ENCODE data around the gene SLCO3A1.
A peak's percentile ranks its signal among the peaks of the same experiment; 100 is the strongest.

Gene SLCO3A1

DNA sequence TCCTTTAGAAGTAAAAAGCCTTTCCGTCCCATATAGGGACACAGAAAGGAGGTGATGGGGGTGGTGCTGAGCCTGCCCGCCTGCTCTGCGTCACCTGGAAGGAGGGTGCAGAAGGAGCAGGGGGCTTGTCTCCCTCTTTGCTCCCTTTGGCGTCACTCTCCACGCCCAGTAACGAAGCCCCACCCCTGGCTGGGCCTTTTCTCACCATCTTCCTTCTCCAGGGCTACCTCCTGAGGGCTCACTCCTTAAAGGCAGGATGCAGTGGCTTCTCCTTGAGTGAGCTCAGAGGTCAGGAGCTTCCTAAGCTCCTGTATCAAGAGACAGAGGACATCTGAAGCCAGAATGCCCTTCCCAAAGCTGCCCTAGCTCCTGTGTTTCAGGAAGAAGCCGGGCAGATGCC, 31.5 kb downstream of the SLCO3A1 start:
- no peak for DNase-seq

- DNase-seq = no peak
Measured at GRCh38 chr15:91885714-91886270, 32.3 kb downstream of the SLCO3A1 start.

DNA sequence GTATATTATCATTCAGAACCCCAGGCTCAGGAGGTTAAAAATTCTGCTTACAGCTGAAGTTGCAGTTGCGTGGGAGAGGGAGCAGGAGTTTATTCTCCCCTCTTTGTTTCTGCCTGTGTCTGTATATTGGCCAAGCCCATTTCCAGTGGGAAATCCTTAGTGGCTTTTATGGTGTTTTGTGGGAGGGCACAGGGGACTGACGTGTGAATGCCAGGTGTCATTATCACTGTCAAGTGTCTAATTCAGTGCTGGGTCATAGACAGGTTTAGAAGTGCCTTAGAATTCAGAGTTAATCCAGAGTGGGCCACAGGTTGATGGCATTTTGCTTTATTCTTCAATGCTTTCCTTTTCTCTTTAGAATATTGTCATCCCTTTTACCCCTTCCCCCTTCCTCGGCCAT, 33.4 kb downstream of the SLCO3A1 start:
- DNase-seq = no peak

DNA sequence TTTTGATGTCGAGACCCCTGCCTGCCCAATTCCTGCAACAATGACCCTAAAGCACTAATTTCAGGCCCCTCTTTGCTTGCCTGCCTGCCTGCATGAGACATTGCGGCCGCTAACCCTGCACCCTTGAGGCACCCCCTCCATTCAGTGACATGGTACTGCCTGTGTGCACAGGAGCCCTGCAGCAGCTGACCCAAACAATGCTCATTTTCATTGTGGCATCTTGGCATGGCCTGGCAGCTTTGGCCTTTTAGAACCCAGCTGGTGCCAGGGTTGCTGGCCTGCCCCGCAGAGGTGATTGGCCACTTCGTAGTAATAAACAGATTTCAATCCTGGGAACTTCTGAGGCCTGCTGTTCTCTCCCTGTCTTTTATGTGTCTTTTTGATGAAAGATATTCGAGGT, 33.8 kb downstream of the SLCO3A1 start:
- peak; percentile 91 for DNase-seq

DNA sequence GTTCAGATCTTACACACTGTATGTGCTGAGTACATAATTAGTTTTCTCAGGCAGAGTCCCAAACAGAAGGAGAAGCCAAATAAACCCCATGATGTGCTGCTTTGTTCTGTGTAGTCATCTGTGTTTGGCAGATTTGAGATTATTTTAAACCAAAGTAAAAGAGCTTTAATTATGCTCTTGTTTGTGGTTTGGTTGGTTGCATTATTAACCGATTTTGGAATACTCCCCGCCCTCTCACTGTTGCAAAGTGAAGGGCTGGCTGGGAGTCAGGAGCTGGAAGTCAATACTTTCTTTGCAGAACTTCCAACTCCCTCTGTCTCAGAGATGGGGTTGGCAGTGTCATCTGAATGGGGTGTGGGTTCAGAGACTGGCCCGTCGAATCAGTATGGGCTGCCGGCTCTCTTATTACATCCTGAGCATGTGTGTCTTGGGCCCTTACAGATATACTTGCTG, 34.4 kb downstream of the SLCO3A1 start:
- DNase-seq = peak; percentile 60

GRCh38 chr15:91889111-91889815, 35.8 kb downstream of the SLCO3A1 start:
- DNase-seq = no peak

DNA sequence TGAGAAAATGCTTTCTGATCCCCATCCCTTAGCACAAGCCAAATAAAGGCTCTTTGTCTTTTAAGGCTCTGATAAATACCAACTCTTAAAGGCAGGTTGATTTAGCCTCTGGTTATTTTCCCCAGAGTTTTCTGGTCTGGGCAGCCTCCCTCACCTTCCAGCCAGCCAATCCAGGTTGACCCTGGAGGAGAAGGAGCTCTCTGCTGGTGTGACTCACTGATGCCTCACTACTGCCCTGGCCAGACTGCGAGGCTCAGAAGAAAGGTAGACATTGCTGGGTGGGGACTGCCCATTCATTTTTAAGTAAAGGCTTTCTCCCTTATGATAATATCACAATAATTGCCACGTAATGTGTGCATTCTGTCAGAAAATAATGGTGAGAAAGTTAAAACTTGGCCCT, 37.1 kb downstream of the SLCO3A1 start:
- DNase-seq = no peak

DNA sequence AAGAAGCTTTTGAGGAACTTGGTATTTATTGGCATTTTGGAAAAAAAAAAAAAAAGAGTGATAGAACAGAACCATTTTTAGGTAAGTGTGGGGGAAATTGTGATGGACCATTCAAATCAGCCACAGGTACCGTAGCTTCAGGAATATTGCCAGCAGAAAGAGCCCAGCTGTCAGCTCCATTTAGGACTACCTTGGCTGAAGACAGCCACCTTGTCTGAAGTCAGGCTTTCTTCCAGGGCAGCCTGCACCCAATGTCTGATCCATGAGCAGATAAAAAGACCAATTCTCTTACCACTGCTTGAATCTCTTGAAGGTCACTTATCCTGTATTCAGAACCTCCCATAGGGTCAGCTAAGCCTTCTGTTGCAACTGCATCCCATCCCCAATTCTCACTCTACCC, 37.6 kb downstream of the SLCO3A1 start:
- no peak for DNase-seq

GRCh38 chr15:91891788-91892345, 38.4 kb downstream of the SLCO3A1 start:
- DNase-seq = no peak

DNA sequence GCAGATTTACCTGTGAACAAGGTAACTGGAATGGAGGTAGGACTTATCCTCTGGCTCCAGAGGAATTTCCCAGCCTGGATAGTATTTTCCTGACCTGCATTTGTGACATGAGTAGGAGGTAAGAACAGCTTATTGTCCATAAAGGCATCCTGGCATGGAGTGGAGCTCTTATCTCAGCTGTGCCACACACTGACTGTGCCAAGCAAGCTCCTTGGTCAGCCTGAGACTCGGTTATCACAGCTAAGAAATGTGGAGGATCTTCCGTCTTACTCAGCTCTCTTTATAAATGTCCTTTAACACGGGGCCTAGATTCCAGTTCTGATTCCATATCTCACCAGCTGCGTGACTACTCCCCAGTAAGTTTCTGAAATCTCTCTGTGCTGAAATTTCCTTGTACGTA, 38.9 kb downstream of the SLCO3A1 start:
- DNase-seq = no peak

GRCh38 chr15:91894606-91895005, 41.1 kb downstream of the SLCO3A1 start:
- no peak for DNase-seq

GRCh38 chr15:91895051-91895450, 41.5 kb downstream of the SLCO3A1 start:
- no peak for DNase-seq

- DNase-seq = no peak
Measured at GRCh38 chr15:91896341-91897055, 43.0 kb downstream of the SLCO3A1 start.

- no peak for DNase-seq
Measured at GRCh38 chr15:91897585-91898372, 44.3 kb downstream of the SLCO3A1 start.

GRCh38 chr15:91898843-91899242, 45.3 kb downstream of the SLCO3A1 start:
- no peak for DNase-seq

DNA sequence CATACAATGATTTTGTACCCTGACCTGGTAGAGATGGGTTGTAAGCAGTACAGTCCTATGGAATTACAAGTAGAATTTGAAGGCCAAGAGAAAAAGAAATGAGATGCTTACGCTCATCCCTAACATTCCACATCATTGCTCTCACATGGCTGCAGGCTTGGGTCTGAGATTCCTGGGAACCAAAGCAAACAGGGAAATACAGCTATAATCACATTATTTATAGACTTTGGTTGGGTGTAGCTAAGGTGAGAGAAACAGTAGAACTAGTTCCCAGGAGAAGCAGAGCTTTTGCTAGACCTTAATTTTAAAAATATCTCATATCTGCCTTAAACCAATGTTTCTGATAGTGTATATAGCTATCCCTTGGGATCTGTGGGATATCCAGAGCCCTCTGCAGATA, 51.4 kb downstream of the SLCO3A1 start:
- no peak for DNase-seq

DNA sequence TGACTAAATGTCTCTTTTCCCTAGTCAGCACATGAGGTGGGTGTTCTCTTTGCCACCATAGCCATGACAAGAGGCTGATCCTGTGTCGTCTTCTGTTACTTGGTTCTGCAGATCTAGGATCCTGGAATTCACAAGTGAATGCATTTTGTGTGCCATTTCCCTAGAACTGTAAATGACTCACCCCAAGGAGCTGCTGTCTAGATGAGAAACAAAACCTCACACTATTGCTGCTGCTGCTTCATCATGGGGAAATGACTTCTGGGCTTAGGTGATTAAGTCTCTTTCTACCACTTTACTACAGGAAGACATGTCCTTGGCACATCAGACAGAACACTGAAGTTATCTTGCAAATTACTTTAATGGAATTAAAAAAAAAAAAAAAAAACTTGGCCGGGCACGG, 54.9 kb downstream of the SLCO3A1 start:
- no peak for DNase-seq

DNA sequence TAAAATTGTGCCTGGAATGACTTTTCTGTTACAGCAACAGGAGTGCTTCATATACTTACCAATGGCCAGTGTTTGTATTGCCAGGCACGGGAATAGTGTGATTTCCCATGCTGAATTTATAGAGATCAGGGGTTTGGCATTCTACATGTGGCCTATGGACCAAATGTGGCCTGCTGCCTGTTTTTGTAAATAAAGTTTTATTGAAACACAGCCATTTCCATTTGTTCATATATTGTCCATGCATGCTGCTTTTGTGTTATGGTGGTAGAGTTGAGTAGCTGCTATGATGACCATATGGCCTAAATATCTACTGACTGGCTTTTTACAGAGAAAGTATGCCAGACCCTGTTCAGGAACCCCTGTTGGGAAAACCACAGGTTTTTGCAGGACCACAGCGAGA, 55.6 kb downstream of the SLCO3A1 start:
- no peak for DNase-seq

DNA sequence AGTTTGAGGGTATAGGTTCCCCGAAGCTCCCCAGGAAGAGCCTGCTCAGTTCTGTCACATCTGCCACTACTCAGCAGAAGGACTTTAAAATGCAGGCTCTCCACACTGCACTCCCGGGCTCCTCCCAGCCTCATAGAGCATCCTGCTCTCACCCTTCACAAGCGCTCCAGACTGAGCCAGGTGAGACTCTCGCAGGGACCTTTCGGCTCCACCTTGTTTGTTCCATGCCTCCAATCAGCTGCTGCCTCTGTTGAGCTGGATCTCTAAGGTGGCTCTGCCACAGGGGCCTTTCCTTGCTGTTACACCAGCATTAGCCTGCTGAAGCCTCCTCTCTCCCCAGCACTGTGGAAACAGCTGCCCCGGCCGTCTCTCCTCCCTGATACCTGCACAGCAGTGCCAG, 56.1 kb downstream of the SLCO3A1 start:
- no peak for DNase-seq

DNA sequence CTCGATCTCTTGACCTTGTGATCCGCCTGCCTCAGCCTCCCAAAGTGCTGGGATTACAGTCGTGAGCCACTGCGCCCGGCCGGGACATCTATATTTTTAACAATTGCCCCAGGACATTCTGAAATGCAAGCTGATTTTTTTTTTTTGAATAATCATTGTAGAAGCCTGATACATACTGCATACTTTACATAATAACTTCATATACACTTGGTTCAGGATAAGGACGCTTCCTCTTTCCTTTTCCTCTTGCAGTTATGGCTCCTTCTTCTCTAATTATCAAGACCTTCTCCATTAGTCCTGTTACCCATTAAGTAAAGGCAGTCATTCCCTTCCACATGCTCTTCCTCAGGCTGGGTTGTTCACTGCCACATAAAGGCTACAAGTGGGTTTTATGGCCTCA, 58.3 kb downstream of the SLCO3A1 start:
- DNase-seq = no peak

DNA sequence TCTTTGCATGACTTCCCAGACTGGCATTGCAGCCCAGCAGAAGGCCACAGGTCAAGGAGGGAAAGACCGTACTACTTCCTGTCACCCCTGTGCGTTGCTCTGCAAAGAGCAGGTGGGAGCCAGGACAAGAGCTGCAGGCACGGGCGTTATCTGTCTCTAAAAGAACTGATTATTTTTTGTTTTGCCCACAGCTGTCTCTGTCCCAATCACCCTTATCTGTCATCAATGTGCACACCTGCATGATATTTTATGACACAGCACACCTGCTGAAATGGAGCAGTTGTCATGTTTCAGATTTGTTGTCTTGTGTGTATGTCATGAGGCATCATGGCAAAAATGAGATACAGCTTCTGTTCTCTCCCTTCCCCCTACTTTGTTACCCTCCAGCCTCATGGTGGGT, 58.8 kb downstream of the SLCO3A1 start:
- no peak for DNase-seq

DNA sequence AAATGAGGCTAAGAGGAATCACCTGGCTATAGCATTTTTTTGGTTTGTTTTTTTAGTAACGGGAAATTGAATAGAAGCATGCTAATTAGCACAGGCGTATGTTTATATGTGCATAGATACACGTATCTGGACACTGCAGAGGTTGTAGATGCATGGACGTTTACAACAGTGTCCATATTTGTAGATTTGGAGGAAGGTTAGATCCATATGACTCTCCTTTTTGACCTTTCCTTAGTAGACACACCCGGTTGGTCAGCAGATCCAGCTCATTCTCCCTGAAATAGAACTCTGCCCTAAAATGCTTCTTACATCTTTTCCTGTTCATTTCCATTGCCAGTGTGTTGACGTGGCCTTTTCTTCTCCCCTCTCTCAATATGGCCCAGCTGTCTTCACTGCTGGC, 60.1 kb downstream of the SLCO3A1 start:
- DNase-seq = no peak

GRCh38 chr15:91915576-91915975, 62.1 kb downstream of the SLCO3A1 start:
- no peak for DNase-seq

Data from midbrain (tissue), 1 donor.